ENCODE data around the gene ASB15. TPM values are rescaled to one million over a fixed set of nuclear protein-coding genes. Genes with fewer than 3 reads are reported as not detected.

Gene ASB15
- total and polyA plus RNA-seq, 12 donors = 0.99 to 80.6 (median 53.4) TPM

- Histone ChIP-seq H3K9me3 (no peaks in the 10 kb centered on the region), H3K4me1 (peaks cover 0 to 18% (median 11%) of the 10 kb centered on the region in 9 donors), H3K27ac (peak overlapping the region in 4 of 10 donors; percentile 25 to 53 (median 32)), H3K27me3 (no peaks in the 10 kb centered on the region), H3K4me3 (peak overlapping the region in 6 of 10 donors; percentile 30 to 67 (median 62)), H3K36me3 (peaks cover 0 to 29% (median 0%) of the 10 kb centered on the region in 9 donors)
- TF ChIP-seq CTCF (IDR thresholded peaks at IDR 0.05) = no peak
- 46 to 62% methylated on average over 2 of the region's 2 CpGs for WGBS, 2 donors
- intact Hi-C loops (cut with DNase I) = no loop called here
- DNase-seq (no peak), ATAC-seq (no peak)
Observed at GRCh38 chr7:123665157-123665556, 63.5 kb downstream of the ASB15 start.

GRCh38 chr7:123665896-123666295, 64.3 kb downstream of the ASB15 start:
- peak overlapping the region in 5 of 10 donors; percentile 4 to 53 (median 32) for H3K27ac ChIP-seq
- no peak for TF ChIP-seq CTCF (IDR thresholded peaks at IDR 0.05)
- no peaks in the 10 kb centered on the region for H3K9me3 ChIP-seq
- WGBS, 2 donors = 48 to 50% methylated on average over 1 of the region's 1 CpG
- peak overlapping the region in 5 of 10 donors; percentile 30 to 67 (median 61) for H3K4me3 ChIP-seq
- DNase-seq (no peak), ATAC-seq (peak in 3 of 8 donors; percentile 0 to 32 (median 5))
- peaks cover 0 to 18% (median 11%) of the 10 kb centered on the region in 9 donors for H3K4me1 ChIP-seq
- intact Hi-C loops (cut with DNase I) = no loop called here
- no peaks in the 10 kb centered on the region for H3K27me3 ChIP-seq
- H3K36me3 ChIP-seq = peaks cover 0 to 29% (median 0%) of the 10 kb centered on the region in 9 donors

- Histone ChIP-seq H3K4me3 (peak overlapping the region in 1 of 10 donors; percentile 67), H3K27ac (peak overlapping the region in 3 of 10 donors; percentile 4 to 53 (median 25)), H3K27me3 (no peaks in the 10 kb centered on the region), H3K4me1 (peaks cover 0 to 18% (median 11%) of the 10 kb centered on the region in 9 donors), H3K9me3 (no peaks in the 10 kb centered on the region), H3K36me3 (peaks cover 0 to 29% (median 0%) of the 10 kb centered on the region in 9 donors)
- DNase-seq (no peak), ATAC-seq (peak in 6 of 8 donors; percentile 8 to 44 (median 18))
- TF ChIP-seq CTCF (IDR thresholded peaks at IDR 0.05) = no peak
- intact Hi-C loops (cut with DNase I) = no loop called here
- 17 to 48% methylated on average over 1 of the region's 1 CpG for WGBS, 2 donors
Observed at GRCh38 chr7:123666492-123666891, 64.9 kb downstream of the ASB15 start.

- TF ChIP-seq CTCF (IDR thresholded peaks at IDR 0.05) = no peak
- H3K27me3 ChIP-seq = no peaks in the 10 kb centered on the region
- peaks cover 0 to 35% (median 16%) of the 10 kb centered on the region in 9 donors for H3K4me1 ChIP-seq
- intact Hi-C loops (cut with DNase I) = no loop called here
- no peaks in the 10 kb centered on the region for H3K9me3 ChIP-seq
- 54 to 77% methylated on average over 7 of the region's 7 CpGs for WGBS, 2 donors
- ATAC-seq (peak in 1 of 8 donors; percentile 6), DNase-seq (no peak)
- H3K27ac ChIP-seq = peak overlapping the region in 1 of 10 donors; percentile 23
- H3K36me3 ChIP-seq = peaks cover 0 to 14% (median 0%) of the 10 kb centered on the region in 9 donors
- no peak overlapping the region for H3K4me3 ChIP-seq
Observed at GRCh38 chr7:123669485-123669884, 67.9 kb downstream of the ASB15 start.
